Panc1 (cell line): ENCODE data around the gene ATF7. TPM values are rescaled to one million over a fixed set of nuclear protein-coding genes. Genes with fewer than 3 reads are reported as not detected.
A peak's percentile ranks its signal among the peaks of the same experiment; 100 is the strongest.

Source experiments
- ATAC-seq: fragments of 200-7000 bp; cut with Tn5 transposase; 2 replicates; pipeline ENCODE4 v1.9.1; 2020; ENCODE audit warnings: mild to moderate bottlenecking, moderate library complexity
- BruUV-seq: library from RNA; stranded (reverse); fragments of 400-500 nt; replicated peaks from 2 replicates; lab custom pipeline; 2021; lab: Mats Ljungman, UMichigan
- CTCF ChIA-PET: fragments of 300-600 bp; sonication (Branson Sonifier 250); formaldehyde crosslinking; loops from one replicate; lab custom pipeline; 2022; ENCODE audit warnings: antibody characterized with exemption; lab: Charles Lee
- POLR2A ChIA-PET: fragments of 300-600 bp; sonication (Branson Sonifier 250); formaldehyde crosslinking; loops from one replicate; lab custom pipeline; 2022; ENCODE audit warnings: antibody characterized with exemption; lab: Charles Lee
- DNase-seq: peaks from one replicate; pipeline ENCODE4 v3.0.0-alpha.2; 2010; ENCODE audit warnings: low read depth, low spot score
- H3K27ac ChIP-seq: 2 replicates; pipeline ENCODE4 v1.5.1; 2011; ENCODE audit warnings: mild to moderate bottlenecking, low read length, inconsistent platforms
- H3K27me3 ChIP-seq: fragments of 200-500 bp; sonication (Bioruptor generic); 2 replicates; pipeline ENCODE4 v1.6.0; 2014; ENCODE audit warnings: low read length, inconsistent platforms; ENCODE audit not compliant: control insufficient read depth, insufficient read depth
- H3K36me3 ChIP-seq: fragments of 200-500 bp; sonication (Bioruptor generic); 2 replicates; pipeline ENCODE4 v1.5.1; 2014; ENCODE audit warnings: inconsistent platforms, mild to moderate bottlenecking, low read length, moderate library complexity; ENCODE audit not compliant: control insufficient read depth, insufficient read depth
- H3K4me1 ChIP-seq: 2 replicates; pipeline ENCODE4 v1.5.1; 2011; ENCODE audit warnings: inconsistent platforms, mild to moderate bottlenecking, low read length, moderate library complexity; ENCODE audit not compliant: control insufficient read depth, insufficient read depth
- H3K4me3 ChIP-seq, 2 experiments: 2 replicates each; pipeline ENCODE4 v1.5.1; 2011 to 2012; ENCODE audit warnings: low read depth in 2 of 2, low read length in 2 of 2, mild to moderate bottlenecking in 2 of 2, inconsistent platforms in 1 of 2, moderate library complexity in 1 of 2
- H3K9me3 ChIP-seq: fragments of 200-500 bp; sonication (Bioruptor generic); 2 replicates; pipeline ENCODE4 v1.5.1; 2014; ENCODE audit warnings: low read depth, mild to moderate bottlenecking, inconsistent platforms, low read length, moderate library complexity; ENCODE audit not compliant: control insufficient read depth, insufficient read depth
- POLR2AphosphoS5 ChIP-seq: IDR thresholded peaks from 2 replicates; pipeline ENCODE4 v1.6.1; 2012; ENCODE audit warnings: mild to moderate bottlenecking, low read depth, low read length, moderate library complexity
- SIN3A ChIP-seq: IDR thresholded peaks from 2 replicates; pipeline ENCODE4 v1.6.1; 2012; ENCODE audit warnings: low read depth, mild to moderate bottlenecking, low read length, moderate library complexity, borderline replicate concordance; ENCODE audit not compliant: insufficient read depth
- TCF7L2 ChIP-seq: IDR thresholded peaks from 2 replicates; pipeline ENCODE4 v1.6.1; 2011; ENCODE audit warnings: mild to moderate bottlenecking, low read depth, low read length, inconsistent platforms
- in situ Hi-C: cut with HindIII; loops from 2 replicates; pipeline ENCODE4 v1.10.0; 2016; ENCODE audit warnings: low sequenced_read_pairs, low pct_unique_long_range_greater_than_20kb
- intact Hi-C: fragments of 100-400 bp; cut with micrococcal nuclease; formaldehyde crosslinking; loops from one replicate; pipeline ENCODE4 v1.10.0; 2022; ENCODE audit not compliant: unreplicated experiment
- total RNA-seq: library from RNA; stranded (reverse); gene quantifications from one replicate; pipeline ENCODE4 v1.2.1, GENCODE V29; 2021; ENCODE audit not compliant: unreplicated experiment
- TF ChIP-seq, protein P1 (sequence below), 2 experiments: IDR thresholded peaks; 2 replicates each; pipeline ENCODE4 v1.6.1; 2011 to 2012; ENCODE audit warnings: low read depth in 2 of 2, control low read depth in 1 of 2, low read length in 1 of 2, mild to moderate bottlenecking in 1 of 2, moderate library complexity in 1 of 2; ENCODE audit not compliant: insufficient read depth in 1 of 2
- TF ChIP-seq, protein P2 (sequence below): fragments of 450-650 bp; IDR thresholded peaks from 2 replicates; pipeline ENCODE4 v1.5.1; 2017; ENCODE audit warnings: mild to moderate bottlenecking

Gene ATF7
- total RNA-seq, 1 experiment from 2014 or later: 29.5 TPM

DNA sequence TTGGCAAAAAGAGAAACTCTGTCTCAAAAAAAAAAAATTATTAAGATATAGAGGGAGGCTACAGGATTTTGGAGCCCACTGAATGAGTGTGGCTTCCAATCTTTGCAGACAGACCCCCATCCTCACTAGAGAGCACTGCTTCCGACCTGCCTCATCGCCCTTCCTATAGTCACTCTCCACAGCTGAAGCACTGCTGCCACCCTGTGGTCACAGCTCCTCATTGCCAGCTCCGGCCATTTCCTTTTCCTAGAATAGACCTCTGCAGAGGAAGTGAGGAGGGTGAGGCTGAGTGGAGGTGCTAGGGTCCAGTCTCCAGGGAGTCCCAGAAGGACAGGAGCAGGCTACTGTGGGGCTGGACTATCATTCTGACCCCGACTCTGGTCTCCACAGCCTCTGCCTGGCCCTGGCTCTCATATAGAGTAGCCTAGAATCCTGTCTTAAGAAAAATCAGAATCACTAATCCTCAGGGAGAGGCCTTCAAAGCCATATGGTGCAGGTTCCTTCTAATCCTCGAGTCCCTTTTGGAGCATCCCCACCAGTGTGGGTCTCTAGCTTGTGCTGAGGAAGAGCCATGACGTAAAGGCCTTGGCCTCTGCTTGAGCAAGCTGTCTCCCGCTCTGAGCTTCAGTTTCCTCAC lies 117.5 kb downstream of the ATF7 start:
- Histone ChIP-seq H3K4me1 (peaks cover 7% of the 10 kb centered on the region), H3K36me3 (peaks cover 4% of the 10 kb centered on the region), H3K4me3 (no peak overlapping the region), H3K9me3 (no peaks in the 10 kb centered on the region), H3K27me3 (no peaks in the 10 kb centered on the region), H3K27ac (no peak overlapping the region)
- ChIA-PET POLR2A (no interaction called here), CTCF (interaction anchor here (0.6 to 1.6 kb wide), 10 partner anchors 17 to 707 kb away, joined by 3 to 8 read pairs (median 4); no protein-coding TSS in a partner anchor)
- ATAC-seq (peak; percentile 92), DNase-seq (peak; percentile 75)
- BruUV-seq: no TSS peak
- TF ChIP-seq, protein P1, sequence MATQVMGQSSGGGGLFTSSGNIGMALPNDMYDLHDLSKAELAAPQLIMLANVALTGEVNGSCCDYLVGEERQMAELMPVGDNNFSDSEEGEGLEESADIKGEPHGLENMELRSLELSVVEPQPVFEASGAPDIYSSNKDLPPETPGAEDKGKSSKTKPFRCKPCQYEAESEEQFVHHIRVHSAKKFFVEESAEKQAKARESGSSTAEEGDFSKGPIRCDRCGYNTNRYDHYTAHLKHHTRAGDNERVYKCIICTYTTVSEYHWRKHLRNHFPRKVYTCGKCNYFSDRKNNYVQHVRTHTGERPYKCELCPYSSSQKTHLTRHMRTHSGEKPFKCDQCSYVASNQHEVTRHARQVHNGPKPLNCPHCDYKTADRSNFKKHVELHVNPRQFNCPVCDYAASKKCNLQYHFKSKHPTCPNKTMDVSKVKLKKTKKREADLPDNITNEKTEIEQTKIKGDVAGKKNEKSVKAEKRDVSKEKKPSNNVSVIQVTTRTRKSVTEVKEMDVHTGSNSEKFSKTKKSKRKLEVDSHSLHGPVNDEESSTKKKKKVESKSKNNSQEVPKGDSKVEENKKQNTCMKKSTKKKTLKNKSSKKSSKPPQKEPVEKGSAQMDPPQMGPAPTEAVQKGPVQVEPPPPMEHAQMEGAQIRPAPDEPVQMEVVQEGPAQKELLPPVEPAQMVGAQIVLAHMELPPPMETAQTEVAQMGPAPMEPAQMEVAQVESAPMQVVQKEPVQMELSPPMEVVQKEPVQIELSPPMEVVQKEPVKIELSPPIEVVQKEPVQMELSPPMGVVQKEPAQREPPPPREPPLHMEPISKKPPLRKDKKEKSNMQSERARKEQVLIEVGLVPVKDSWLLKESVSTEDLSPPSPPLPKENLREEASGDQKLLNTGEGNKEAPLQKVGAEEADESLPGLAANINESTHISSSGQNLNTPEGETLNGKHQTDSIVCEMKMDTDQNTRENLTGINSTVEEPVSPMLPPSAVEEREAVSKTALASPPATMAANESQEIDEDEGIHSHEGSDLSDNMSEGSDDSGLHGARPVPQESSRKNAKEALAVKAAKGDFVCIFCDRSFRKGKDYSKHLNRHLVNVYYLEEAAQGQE (IDR thresholded peaks at IDR 0.05; ENCODE audit: insufficient read depth in 1 of 2, low read depth in 2 of 2, low read length in 1 of 2): no peak
- TF ChIP-seq TCF7L2 (no peak), SIN3A (no peak), POLR2AphosphoS5 (peak; percentile 67)
- TF ChIP-seq, protein P2, sequence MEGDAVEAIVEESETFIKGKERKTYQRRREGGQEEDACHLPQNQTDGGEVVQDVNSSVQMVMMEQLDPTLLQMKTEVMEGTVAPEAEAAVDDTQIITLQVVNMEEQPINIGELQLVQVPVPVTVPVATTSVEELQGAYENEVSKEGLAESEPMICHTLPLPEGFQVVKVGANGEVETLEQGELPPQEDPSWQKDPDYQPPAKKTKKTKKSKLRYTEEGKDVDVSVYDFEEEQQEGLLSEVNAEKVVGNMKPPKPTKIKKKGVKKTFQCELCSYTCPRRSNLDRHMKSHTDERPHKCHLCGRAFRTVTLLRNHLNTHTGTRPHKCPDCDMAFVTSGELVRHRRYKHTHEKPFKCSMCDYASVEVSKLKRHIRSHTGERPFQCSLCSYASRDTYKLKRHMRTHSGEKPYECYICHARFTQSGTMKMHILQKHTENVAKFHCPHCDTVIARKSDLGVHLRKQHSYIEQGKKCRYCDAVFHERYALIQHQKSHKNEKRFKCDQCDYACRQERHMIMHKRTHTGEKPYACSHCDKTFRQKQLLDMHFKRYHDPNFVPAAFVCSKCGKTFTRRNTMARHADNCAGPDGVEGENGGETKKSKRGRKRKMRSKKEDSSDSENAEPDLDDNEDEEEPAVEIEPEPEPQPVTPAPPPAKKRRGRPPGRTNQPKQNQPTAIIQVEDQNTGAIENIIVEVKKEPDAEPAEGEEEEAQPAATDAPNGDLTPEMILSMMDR: peak; percentile 96
- intact Hi-C loops: loop anchor here (5.0 kb wide), 1 partner anchor 186 kb away; the partner anchor contains the start of gene AAAS
- in situ Hi-C loops: no loop called here

DNA sequence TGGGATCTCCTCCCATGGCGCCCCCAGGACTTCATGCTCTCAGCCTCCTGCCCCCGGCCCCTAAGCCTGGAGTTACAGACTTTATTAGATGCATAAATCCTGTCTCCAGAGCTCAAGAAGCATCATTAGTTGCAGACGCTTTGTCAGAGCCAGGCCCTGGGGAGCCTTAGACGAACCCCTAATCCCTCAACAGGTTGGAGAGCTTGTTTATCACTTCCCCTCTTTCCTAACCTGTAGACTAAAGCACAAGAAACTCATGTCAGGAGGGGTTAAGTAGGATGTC lies 118.6 kb downstream of the ATF7 start:
- CTCF ChIA-PET: no interaction called here
- Histone ChIP-seq H3K27me3 (no peaks in the 10 kb centered on the region), H3K36me3 (no peaks in the 10 kb centered on the region; the same call in none of the 2 replicates), H3K4me3 (no peak overlapping the region), H3K4me1 (peaks cover 11% of the 10 kb centered on the region), H3K9me3 (no peaks in the 10 kb centered on the region), H3K27ac (no peak overlapping the region)
- intact Hi-C loops: loop anchor here (5.0 kb wide), 1 partner anchor 185 kb away; the partner anchor contains the start of gene AAAS
- BruUV-seq: no TSS peak
- TF ChIP-seq SIN3A (no peak), TCF7L2 (no peak), POLR2AphosphoS5 (no peak; the same call in 1 of the 2 replicates)
- TF ChIP-seq, protein P1 (IDR thresholded peaks at IDR 0.05; ENCODE audit: insufficient read depth in 1 of 2, low read depth in 2 of 2, low read length in 1 of 2): no peak
- in situ Hi-C loops: no loop called here
- POLR2A ChIA-PET: no interaction called here
- no peak for DNase-seq
- no peak for ATAC-seq
